CD4-positive, alpha-beta T cell (primary cell): Measurements from ENCODE around the gene ARF3. TPM values are rescaled to one million over a fixed set of nuclear protein-coding genes. Genes with fewer than 3 reads are reported as not detected.

ENCODE experiments used
- ATAC-seq: fragments of 200-7000 bp; cut with Tn5 transposase; one replicate; pipeline ENCODE4 v1.10.0; 2022; ENCODE audit warnings: mild to moderate bottlenecking; ENCODE audit not compliant: poor library complexity
- CTCF ChIA-PET: fragments of 350-600 bp; sonication (Branson Sonifier 250); formaldehyde crosslinking; loops from one replicate; lab custom pipeline; 2021; ENCODE audit warnings: antibody characterized with exemption, inconsistent platforms; lab: Charles Lee
- POLR2A ChIA-PET: fragments of 350-600 bp; sonication (Branson Sonifier 250); formaldehyde crosslinking; loops from one replicate; lab custom pipeline; 2021; ENCODE audit warnings: antibody characterized with exemption, inconsistent platforms; lab: Charles Lee
- DNase-seq, 14 experiments: peaks; one replicate each; pipeline ENCODE4 v3.0.0-alpha.2; 2013 to 2020; ENCODE audit warnings: mixed read lengths in 2 of 14
- H3K27ac ChIP-seq, 2 donors: one replicate each; pipeline versions ENCODE4 v1.5.1 to v1.7.0; 2013; ENCODE audit warnings: low read length in 2 of 2, low read depth in 1 of 2, mild to moderate bottlenecking in 1 of 2
- H3K27me3 ChIP-seq, 2 experiments: 1 replicate in 1 of 2; 2 replicates in 1 of 2; pipeline versions ENCODE4 v1.6.1 to v1.7.0; 2013; ENCODE audit warnings: low read length in 2 of 2, control low read depth in 1 of 2, mild to moderate bottlenecking in 1 of 2, moderate library complexity in 1 of 2; ENCODE audit not compliant: insufficient read depth in 2 of 2, control insufficient read depth in 1 of 2
- H3K36me3 ChIP-seq: one replicate; pipeline ENCODE4 v1.6.1; 2013; ENCODE audit warnings: low read length, control low read depth; ENCODE audit not compliant: insufficient read depth
- H3K4me1 ChIP-seq: one replicate; pipeline ENCODE4 v1.6.1; 2013; ENCODE audit warnings: low read length, control low read depth; ENCODE audit not compliant: insufficient read depth
- H3K4me3 ChIP-seq: one replicate; pipeline ENCODE4 v1.5.1; 2013; ENCODE audit warnings: mild to moderate bottlenecking, low read length, moderate library complexity
- H3K9me3 ChIP-seq, 2 experiments: 1 replicate in 1 of 2; 2 replicates in 1 of 2; pipeline versions ENCODE4 v1.6.1 to v1.7.0; 2013; ENCODE audit warnings: low read length in 2 of 2, mild to moderate bottlenecking in 2 of 2, control low read depth in 1 of 2, moderate library complexity in 1 of 2; ENCODE audit not compliant: control insufficient read depth in 1 of 2, insufficient read depth in 1 of 2
- H3K27ac Mint-ChIP-seq: one replicate; pipeline ENCODE4 v1.8.0; 2020; ENCODE audit warnings: mixed read lengths
- H3K27me3 Mint-ChIP-seq: one replicate; pipeline ENCODE4 v1.8.0; 2021; ENCODE audit warnings: mixed read lengths
- H3K36me3 Mint-ChIP-seq: one replicate; pipeline ENCODE4 v1.8.0; 2021; ENCODE audit warnings: low read depth, mixed read lengths
- H3K4me1 Mint-ChIP-seq: one replicate; pipeline ENCODE4 v1.8.0; 2021; ENCODE audit warnings: low read depth, mixed read lengths
- H3K4me3 Mint-ChIP-seq: one replicate; pipeline ENCODE4 v1.8.0; 2020; ENCODE audit warnings: mild to moderate bottlenecking, mixed read lengths
- H3K9me3 Mint-ChIP-seq: one replicate; pipeline ENCODE4 v1.8.0; 2020; ENCODE audit warnings: mixed read lengths
- CTCF ChIP-seq: fragments of 200-600 bp; IDR thresholded peaks from one replicate; pipeline ENCODE4 v1.8.0; 2022; ENCODE audit warnings: antibody characterized with exemption, mild to moderate bottlenecking
- intact Hi-C, 2 experiments: fragments of 100-400 bp; cut with DNase I in 1 of 2; cut with micrococcal nuclease in 1 of 2; formaldehyde crosslinking; loops; one replicate each; pipeline versions ENCODE4 v1.15.1 to v1.9.0; 2023 to 2025; cut with DNase I, micrococcal nuclease
- total RNA-seq, 174 experiments: library from RNA in 2 of 174; stranded (reverse) in 2 of 174; gene quantifications; one replicate each; pipeline ENCODE4 v1.2.3 and lab custom pipeline; 2021 to 2026

The ARF3 gene
- total RNA-seq, 2 experiments from 2014 or later: 32.0 to 34.6 TPM

DNA sequence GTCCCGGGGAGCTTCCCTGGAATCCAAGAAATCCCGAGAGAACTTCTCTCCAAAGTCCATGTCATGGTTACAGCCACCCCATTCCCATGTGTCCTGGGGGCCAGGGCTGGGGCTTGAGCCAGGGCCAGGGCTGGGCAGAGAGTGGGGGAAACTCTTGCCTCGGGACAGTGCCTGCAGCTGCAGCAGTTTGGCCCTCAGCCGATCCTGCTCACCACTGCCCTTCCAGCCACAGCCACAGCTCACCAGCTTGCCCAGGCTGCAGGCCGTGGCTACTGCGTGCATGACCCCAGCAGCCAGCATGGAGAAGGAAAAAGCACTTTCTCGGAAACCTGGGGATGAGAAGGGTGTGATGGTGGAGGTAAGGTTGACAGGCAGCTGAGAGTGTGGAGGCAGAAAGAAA is 10.7 kb upstream of the ARF3 start:
- no peak for DNase-seq
- intact Hi-C loops: no loop called here
- H3K27me3 ChIP-seq: peaks cover 29 to 31% of the 10 kb centered on the region in 2 experiments
- ChIA-PET POLR2A (interaction anchor here (0.8 kb wide), 1 partner anchor 116 kb away, joined by 3 read pairs; the partner anchor contains the start of gene DDX23), CTCF (interaction anchor here (4.0 to 5.7 kb wide), 2 partner anchors 10 to 20 kb away, joined by 22 to 34 read pairs; partner anchors contain the start of gene WNT1)
- H3K4me3 ChIP-seq: no peak overlapping the region
- Mint-ChIP-seq H3K4me1 (peaks cover 23% of the 10 kb centered on the region), H3K9me3 (no peaks in the 10 kb centered on the region), H3K4me3 (no peak overlapping the region), H3K27ac (no peak overlapping the region), H3K27me3 (peaks cover 34% of the 10 kb centered on the region), H3K36me3 (no peaks in the 10 kb centered on the region)
- H3K4me1 ChIP-seq: peaks cover 37% of the 10 kb centered on the region
- H3K27ac ChIP-seq: no peak overlapping the region
- TF ChIP-seq CTCF: no peak
- no peaks in the 10 kb centered on the region for H3K36me3 ChIP-seq
- no peak for ATAC-seq
- H3K9me3 ChIP-seq: peaks cover 0 to 6% of the 10 kb centered on the region in 2 experiments

DNA sequence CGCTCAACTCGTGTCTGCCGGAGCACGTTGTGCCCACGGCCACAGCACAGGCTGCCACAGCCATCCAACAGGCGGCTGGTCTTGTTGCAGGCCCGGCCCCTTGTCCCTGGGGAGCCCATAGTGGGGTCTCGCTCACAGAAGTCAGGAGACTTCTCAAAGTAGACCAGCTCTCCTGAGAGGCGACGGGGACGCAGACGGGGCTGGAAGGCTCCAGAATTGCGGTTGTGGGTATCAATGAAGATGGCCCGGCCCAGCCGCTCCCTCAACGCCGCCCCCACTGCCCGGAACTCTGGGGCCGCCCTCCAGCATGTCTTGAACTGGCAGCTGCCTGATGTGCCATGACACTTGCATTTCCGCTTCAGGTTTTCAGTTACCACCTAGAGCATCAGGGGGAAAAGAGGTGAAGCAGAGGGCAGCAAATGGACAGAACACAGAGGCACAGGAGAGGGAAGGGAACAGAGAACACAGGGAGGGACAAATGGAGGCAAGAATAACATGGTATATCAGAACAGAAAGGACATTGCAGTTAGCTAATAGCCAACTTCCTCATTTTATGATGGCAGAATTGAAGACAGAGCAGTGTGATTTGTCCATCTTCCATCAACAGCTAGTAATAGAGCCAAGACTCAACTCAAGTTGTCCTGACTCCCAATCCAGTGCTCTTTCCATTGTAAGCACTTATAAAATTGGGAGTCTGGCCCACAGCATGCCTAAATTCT is 9.0 kb upstream of the ARF3 start:
- Histone ChIP-seq H3K4me1 (peaks cover 25% of the 10 kb centered on the region), H3K27me3 (peaks cover 14% of the 10 kb centered on the region in 2 experiments), H3K36me3 (no peaks in the 10 kb centered on the region), H3K27ac (no peak overlapping the region), H3K4me3 (no peak overlapping the region), H3K9me3 (no peaks in the 10 kb centered on the region)
- intact Hi-C loops: no loop called here
- no peaks in the 10 kb centered on the region for H3K36me3 Mint-ChIP-seq
- peaks cover 17% of the 10 kb centered on the region for H3K27me3 Mint-ChIP-seq
- ATAC-seq (no peak), DNase-seq (no peak)
- POLR2A ChIA-PET: interaction anchor here (1.0 to 1.2 kb wide), 2 partner anchors 9 to 12 kb away, joined by 4 read pairs; partner anchors contain the start of genes ARF3 and WNT1
- no peak overlapping the region for H3K4me3 Mint-ChIP-seq
- CTCF ChIA-PET: interaction anchor here (1.8 to 5.7 kb wide), 3 partner anchors 12 to 41 kb away, joined by 5 to 34 read pairs (median 22); partner anchors contain the start of genes FKBP11 and WNT1
- no peaks in the 10 kb centered on the region for H3K9me3 Mint-ChIP-seq
- TF ChIP-seq CTCF: no peak
- no peak overlapping the region for H3K27ac Mint-ChIP-seq
- H3K4me1 Mint-ChIP-seq: peaks cover 15% of the 10 kb centered on the region

GRCh38 chr12:48965298-48965838 is 8.1 kb upstream of the ARF3 start:
- no peak for ATAC-seq
- no peaks in the 10 kb centered on the region for H3K9me3 ChIP-seq
- no peak for TF ChIP-seq CTCF
- peaks cover 15% of the 10 kb centered on the region for H3K4me1 ChIP-seq
- CTCF ChIA-PET: no interaction called here
- H3K27me3 Mint-ChIP-seq: peaks cover 14% of the 10 kb centered on the region
- intact Hi-C loops: no loop called here
- H3K27ac Mint-ChIP-seq: no peak overlapping the region
- peaks cover 4 to 5% of the 10 kb centered on the region in 2 experiments for H3K27me3 ChIP-seq
- peaks cover 5% of the 10 kb centered on the region for H3K4me1 Mint-ChIP-seq
- DNase-seq: no peak
- POLR2A ChIA-PET: no interaction called here
- no peak overlapping the region for H3K4me3 ChIP-seq
- H3K9me3 Mint-ChIP-seq: no peaks in the 10 kb centered on the region
- H3K36me3 ChIP-seq: no peaks in the 10 kb centered on the region
- H3K27ac ChIP-seq: no peak overlapping the region
- no peak overlapping the region for H3K4me3 Mint-ChIP-seq
- no peaks in the 10 kb centered on the region for H3K36me3 Mint-ChIP-seq
